NCI-H1436 (cell line): Measurements from ENCODE around the gene PEX13.
"Not testable (repeated sequence)": the region's sequence is repeated elsewhere in the genome, so short reads cannot be mapped to it uniquely, and the experiment has no call there.

Source experiments
- DNase-seq: peaks from one replicate; lab custom pipeline; 2025; lab: John Stamatoyannopoulos, UW

PEX13 gene

GRCh38 chr2:61006486-61007105 lies 10.9 kb upstream of the PEX13 start:
- no peak for DNase-seq

- no peak for DNase-seq
These were observed 8.2 kb upstream of the PEX13 start for GRCh38 chr2:61009355-61009754.

- DNase-seq, result no peak
These were observed 5.8 kb upstream of the PEX13 start for GRCh38 chr2:61011678-61012077.

- not testable (repeated sequence) for DNase-seq
These were observed 5.2 kb upstream of the PEX13 start for GRCh38 chr2:61012303-61012702.

- DNase-seq, result no peak
These were observed 4.1 kb upstream of the PEX13 start for GRCh38 chr2:61013382-61013781.

- DNase-seq, result no peak
These were observed 2.8 kb upstream of the PEX13 start for GRCh38 chr2:61014763-61015162.

- DNase-seq, result no peak
These were observed 1.5 kb upstream of the PEX13 start for GRCh38 chr2:61015976-61016375.

- DNase-seq, result no peak
These were observed 1.0 kb upstream of the PEX13 start for GRCh38 chr2:61016392-61017002.

- peak; percentile 76 for DNase-seq
These were observed 441 bp upstream of the PEX13 start for GRCh38 chr2:61017003-61017555.

GRCh38 chr2:61018318-61018755 lies 817 bp downstream of the PEX13 start:
- DNase-seq, result no peak

- no peak for DNase-seq
These were observed 1.3 kb downstream of the PEX13 start for GRCh38 chr2:61018798-61019197.

GRCh38 chr2:61021228-61021660 lies 3.7 kb downstream of the PEX13 start:
- no peak for DNase-seq

GRCh38 chr2:61023670-61024069 lies 6.2 kb downstream of the PEX13 start:
- no peak for DNase-seq

GRCh38 chr2:61029533-61029932 lies 12.0 kb downstream of the PEX13 start:
- no peak for DNase-seq

GRCh38 chr2:61034592-61034991 lies 17.1 kb downstream of the PEX13 start:
- DNase-seq, result not testable (repeated sequence)

- DNase-seq, result not testable (repeated sequence)
These were observed 19.1 kb downstream of the PEX13 start for GRCh38 chr2:61036643-61037042.

GRCh38 chr2:61042807-61043206 lies 25.3 kb downstream of the PEX13 start:
- DNase-seq, result no peak

- no peak for DNase-seq
These were observed 27.1 kb downstream of the PEX13 start for GRCh38 chr2:61044636-61045035.

- DNase-seq, result no peak
These were observed 27.7 kb downstream of the PEX13 start for GRCh38 chr2:61045226-61045625.

GRCh38 chr2:61045999-61046398 lies 28.5 kb downstream of the PEX13 start:
- DNase-seq, result no peak

- no peak for DNase-seq
These were observed 38.0 kb downstream of the PEX13 start for GRCh38 chr2:61055557-61055956.

GRCh38 chr2:61057562-61057961 lies 40.0 kb downstream of the PEX13 start:
- DNase-seq, result no peak

GRCh38 chr2:61059382-61059781 lies 41.9 kb downstream of the PEX13 start:
- DNase-seq, result no peak
